ENCODE results near the gene NANS. TPM values are rescaled to one million over a fixed set of nuclear protein-coding genes. Genes with fewer than 3 reads are reported as not detected.

The NANS gene
- total and polyA plus RNA-seq, 2 of the 13 experiments (the other 11 are each of a cell fraction or from before 2014, with no cell fraction given): 86.9 to 203 TPM

DNA sequence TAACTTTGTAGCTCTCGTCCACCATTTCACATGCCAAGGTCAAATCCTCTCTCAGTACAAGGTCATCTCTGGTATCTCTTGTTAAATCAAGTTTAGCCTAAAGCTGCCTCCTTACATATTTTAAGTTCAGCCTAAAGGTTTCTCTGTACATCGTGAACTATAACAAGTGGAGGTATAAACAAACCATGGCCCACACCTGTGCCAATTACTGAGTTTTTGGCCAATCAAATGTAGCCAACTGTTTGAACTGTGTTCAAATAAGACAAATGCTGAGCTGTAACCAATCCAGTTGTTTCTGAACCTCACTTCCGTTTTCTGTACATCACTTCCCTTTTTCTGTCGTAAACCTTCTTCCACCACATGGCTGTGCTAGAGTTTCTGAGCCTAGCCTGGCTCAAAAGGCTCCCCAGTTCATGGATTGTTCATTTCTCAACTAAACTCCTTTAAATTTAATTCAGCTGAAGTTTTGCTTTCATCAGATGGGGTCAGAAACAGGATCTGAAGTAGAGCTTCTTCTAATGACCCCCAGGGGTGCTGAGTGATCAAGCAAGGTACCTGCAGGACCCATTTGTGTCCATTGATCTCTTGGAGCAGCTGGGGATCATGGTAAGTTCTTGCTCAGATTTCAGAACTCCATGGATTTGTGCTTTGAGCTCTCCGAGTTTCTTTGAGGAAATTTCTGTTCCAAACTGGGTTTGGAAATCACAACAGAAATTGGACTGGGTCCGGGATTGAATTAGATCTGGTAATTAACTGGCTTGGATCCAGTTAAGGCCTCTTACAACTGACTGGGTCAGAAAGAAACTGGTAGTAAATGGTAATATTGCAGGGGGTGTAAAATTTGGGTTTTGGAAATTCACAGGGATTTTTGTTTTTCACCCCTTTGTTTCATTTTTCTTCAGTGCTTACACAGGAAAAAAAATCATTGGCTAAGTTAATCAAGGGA is 11.0 kb upstream of the NANS start (continued):
- no peak for TF ChIP-seq MED8 (CRISPR knock-in tag; IDR thresholded peaks at IDR 0.05; ENCODE audit: insufficient replicate concordance)
- TF ChIP-seq TEAD3 (CRISPR knock-in tag; optimal IDR thresholded peaks at IDR 0.05; ENCODE audit: borderline replicate concordance): no peak
- TF ChIP-seq, protein P1, sequence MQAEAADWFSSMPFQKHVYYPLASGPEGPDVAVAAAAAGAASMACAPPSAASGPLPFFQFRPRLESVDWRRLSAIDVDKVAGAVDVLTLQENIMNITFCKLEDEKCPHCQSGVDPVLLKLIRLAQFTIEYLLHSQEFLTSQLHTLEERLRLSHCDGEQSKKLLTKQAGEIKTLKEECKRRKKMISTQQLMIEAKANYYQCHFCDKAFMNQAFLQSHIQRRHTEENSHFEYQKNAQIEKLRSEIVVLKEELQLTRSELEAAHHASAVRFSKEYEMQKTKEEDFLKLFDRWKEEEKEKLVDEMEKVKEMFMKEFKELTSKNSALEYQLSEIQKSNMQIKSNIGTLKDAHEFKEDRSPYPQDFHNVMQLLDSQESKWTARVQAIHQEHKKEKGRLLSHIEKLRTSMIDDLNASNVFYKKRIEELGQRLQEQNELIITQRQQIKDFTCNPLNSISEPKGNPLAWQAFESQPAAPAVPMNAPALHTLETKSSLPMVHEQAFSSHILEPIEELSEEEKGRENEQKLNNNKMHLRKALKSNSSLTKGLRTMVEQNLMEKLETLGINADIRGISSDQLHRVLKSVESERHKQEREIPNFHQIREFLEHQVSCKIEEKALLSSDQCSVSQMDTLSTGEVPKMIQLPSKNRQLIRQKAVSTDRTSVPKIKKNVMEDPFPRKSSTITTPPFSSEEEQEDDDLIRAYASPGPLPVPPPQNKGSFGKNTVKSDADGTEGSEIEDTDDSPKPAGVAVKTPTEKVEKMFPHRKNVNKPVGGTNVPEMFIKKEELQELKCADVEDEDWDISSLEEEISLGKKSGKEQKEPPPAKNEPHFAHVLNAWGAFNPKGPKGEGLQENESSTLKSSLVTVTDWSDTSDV (CRISPR knock-in tag; IDR thresholded peaks at IDR 0.05): no peak
- no peak for TF ChIP-seq ZNF484 (CRISPR knock-in tag; IDR thresholded peaks at IDR 0.05; ENCODE audit: borderline replicate concordance, low read depth)
- no peak for TF ChIP-seq DR1 (CRISPR knock-in tag; IDR thresholded peaks at IDR 0.05)
- TF ChIP-seq ATF1 (CRISPR knock-in tag; IDR thresholded peaks at IDR 0.05): peak; percentile 62
- TF ChIP-seq PAX8 (CRISPR knock-in tag; IDR thresholded peaks at IDR 0.05; ENCODE audit: borderline replicate concordance): no peak
- no peak for TF ChIP-seq ZNF550 (CRISPR knock-in tag; IDR thresholded peaks at IDR 0.05; ENCODE audit: borderline replicate concordance)
- 0 out of 2 replicates have a peak, but pooled peaks have one; percentile 46 for TF ChIP-seq HOXA3 (CRISPR knock-in tag; IDR thresholded peaks at IDR 0.05)
- TF ChIP-seq, protein P2, sequence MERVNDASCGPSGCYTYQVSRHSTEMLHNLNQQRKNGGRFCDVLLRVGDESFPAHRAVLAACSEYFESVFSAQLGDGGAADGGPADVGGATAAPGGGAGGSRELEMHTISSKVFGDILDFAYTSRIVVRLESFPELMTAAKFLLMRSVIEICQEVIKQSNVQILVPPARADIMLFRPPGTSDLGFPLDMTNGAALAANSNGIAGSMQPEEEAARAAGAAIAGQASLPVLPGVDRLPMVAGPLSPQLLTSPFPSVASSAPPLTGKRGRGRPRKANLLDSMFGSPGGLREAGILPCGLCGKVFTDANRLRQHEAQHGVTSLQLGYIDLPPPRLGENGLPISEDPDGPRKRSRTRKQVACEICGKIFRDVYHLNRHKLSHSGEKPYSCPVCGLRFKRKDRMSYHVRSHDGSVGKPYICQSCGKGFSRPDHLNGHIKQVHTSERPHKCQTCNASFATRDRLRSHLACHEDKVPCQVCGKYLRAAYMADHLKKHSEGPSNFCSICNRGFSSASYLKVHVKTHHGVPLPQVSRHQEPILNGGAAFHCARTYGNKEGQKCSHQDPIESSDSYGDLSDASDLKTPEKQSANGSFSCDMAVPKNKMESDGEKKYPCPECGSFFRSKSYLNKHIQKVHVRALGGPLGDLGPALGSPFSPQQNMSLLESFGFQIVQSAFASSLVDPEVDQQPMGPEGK (CRISPR knock-in tag; IDR thresholded peaks at IDR 0.05): no peak
- peak; percentile 69 for TF ChIP-seq ZMYM4 (CRISPR knock-in tag; IDR thresholded peaks at IDR 0.05)
- TF ChIP-seq MAFK (conservative IDR thresholded peaks at IDR 0.05 in 1 of 2, IDR thresholded peaks at IDR 0.05 in 1 of 2; ENCODE audit: low read length in 2 of 2): no peak
- TF ChIP-seq TBP (CRISPR knock-in tag; IDR thresholded peaks at IDR 0.05): no peak
- no peak for TF ChIP-seq ZNF263 (CRISPR knock-in tag; IDR thresholded peaks at IDR 0.05)
- TF ChIP-seq SAP130 (CRISPR knock-in tag; IDR thresholded peaks at IDR 0.05; ENCODE audit: low read depth): peak; percentile 80
- TF ChIP-seq RFXAP (CRISPR knock-in tag; IDR thresholded peaks at IDR 0.05; ENCODE audit: borderline replicate concordance): no peak
- no peak for TF ChIP-seq ZNF577 (CRISPR knock-in tag; IDR thresholded peaks at IDR 0.05; ENCODE audit: borderline replicate concordance, low read depth)
- no peak for TF ChIP-seq ZBTB1 (CRISPR knock-in tag; IDR thresholded peaks at IDR 0.05; ENCODE audit: borderline replicate concordance)

Measured in HepG2 (cell line).